Activated CD8-positive, alpha-beta memory T cell treated with anti-CD3 and anti-CD28 coated beads, Interleukin-2, amount 10 ng/mL, durations not matched to agents 7 days and 5 days (primary cell): ENCODE measurements around the gene SIX3. TPM values are rescaled to one million over a fixed set of nuclear protein-coding genes. Genes with fewer than 3 reads are reported as not detected.

Source experiments
- ATAC-seq: fragments of 150-1000 bp; cut with Tn5 transposase; one replicate; pipeline ENCODE4 v1.10.0; 2021; ENCODE audit warnings: moderate library complexity
- CTCF ChIA-PET: fragments of 350-600 bp; sonication (Branson Sonifier 250); formaldehyde crosslinking; loops from one replicate; lab custom pipeline; 2021; ENCODE audit warnings: antibody characterized with exemption; lab: Charles Lee
- DNase-seq: peaks from one replicate; pipeline ENCODE4 v3.0.0-alpha.2; 2020
- H3K27ac Mint-ChIP-seq: one replicate; pipeline ENCODE4 v1.8.0; 2021; ENCODE audit warnings: mild to moderate bottlenecking, mixed read lengths
- H3K27me3 Mint-ChIP-seq: one replicate; pipeline ENCODE4 v1.8.0; 2021; ENCODE audit warnings: mixed read lengths
- H3K36me3 Mint-ChIP-seq: one replicate; pipeline ENCODE4 v1.8.0; 2021; ENCODE audit warnings: mild to moderate bottlenecking, mixed read lengths
- H3K4me1 Mint-ChIP-seq: one replicate; pipeline ENCODE4 v1.8.0; 2021; ENCODE audit warnings: mixed read lengths
- H3K4me3 Mint-ChIP-seq: one replicate; pipeline ENCODE4 v1.8.0; 2021; ENCODE audit warnings: mild to moderate bottlenecking, moderate library complexity, mixed read lengths
- H3K9me3 Mint-ChIP-seq: one replicate; pipeline ENCODE4 v1.8.0; 2022; ENCODE audit warnings: low read depth, mixed read lengths
- total RNA-seq, 2 experiments: library from RNA; stranded (reverse); gene quantifications; one replicate each; pipeline ENCODE4 v1.2.3, GENCODE V29; 2021

Gene SIX3
- total RNA-seq, 2 experiments from 2014 or later: 0.21 TPM; not detected in 1

- no peak for ATAC-seq
- CTCF ChIA-PET: interaction anchor here (1.3 to 1.4 kb wide), 3 partner anchors 10 to 550 kb away, joined by 3 to 4 read pairs (median 3); no protein-coding TSS in a partner anchor
- DNase-seq: peak; percentile 63
These were observed 965 bp downstream of the SIX3 start for GRCh38 chr2:44942304-44943030.

GRCh38 chr2:44943031-44943692, 1.7 kb downstream of the SIX3 start:
- no peak overlapping the region for H3K27ac Mint-ChIP-seq

More at GRCh38 chr2:44942304-44943030, 965 bp downstream of the SIX3 start:
- Mint-ChIP-seq H3K4me1 (peaks cover 28% of the 10 kb centered on the region), H3K27me3 (peaks cover 87% of the 10 kb centered on the region), H3K36me3 (peaks cover 7% of the 10 kb centered on the region), H3K4me3 (peak overlapping the region; percentile 79), H3K9me3 (no peaks in the 10 kb centered on the region), H3K27ac (no peak overlapping the region)

GRCh38 chr2:44943693-44944101, 2.2 kb downstream of the SIX3 start:
- H3K27ac Mint-ChIP-seq: no peak overlapping the region
- peaks cover 28% of the 10 kb centered on the region for H3K4me1 Mint-ChIP-seq
- H3K9me3 Mint-ChIP-seq: no peaks in the 10 kb centered on the region
- DNase-seq: no peak
- CTCF ChIA-PET: interaction anchor here (1.3 to 1.4 kb wide), 3 partner anchors 11 to 551 kb away, joined by 3 to 4 read pairs (median 3); no protein-coding TSS in a partner anchor
- H3K27me3 Mint-ChIP-seq: peaks cover 90% of the 10 kb centered on the region
- ATAC-seq: no peak
- no peak overlapping the region for H3K4me3 Mint-ChIP-seq
- peaks cover 7% of the 10 kb centered on the region for H3K36me3 Mint-ChIP-seq

More at GRCh38 chr2:44943031-44943692, 1.7 kb downstream of the SIX3 start:
- Mint-ChIP-seq H3K4me3 (no peak overlapping the region), H3K27me3 (peaks cover 89% of the 10 kb centered on the region), H3K36me3 (peaks cover 7% of the 10 kb centered on the region), H3K9me3 (no peaks in the 10 kb centered on the region), H3K4me1 (peaks cover 28% of the 10 kb centered on the region)
- DNase-seq (no peak), ATAC-seq (no peak)
- CTCF ChIA-PET: interaction anchor here (1.3 to 1.4 kb wide), 3 partner anchors 11 to 551 kb away, joined by 3 to 4 read pairs (median 3); no protein-coding TSS in a partner anchor

GRCh38 chr2:44944102-44944951, 2.8 kb downstream of the SIX3 start:
- H3K4me3 Mint-ChIP-seq: no peak overlapping the region
- no peaks in the 10 kb centered on the region for H3K9me3 Mint-ChIP-seq
- H3K36me3 Mint-ChIP-seq: peaks cover 7% of the 10 kb centered on the region
- H3K4me1 Mint-ChIP-seq: peaks cover 28% of the 10 kb centered on the region
- ATAC-seq (no peak), DNase-seq (no peak)
- H3K27ac Mint-ChIP-seq: no peak overlapping the region
- peaks cover 96% of the 10 kb centered on the region for H3K27me3 Mint-ChIP-seq
- CTCF ChIA-PET: interaction anchor here (1.4 kb wide), 2 partner anchors 12 to 552 kb away, joined by 3 read pairs; no protein-coding TSS in a partner anchor

GRCh38 chr2:44944952-44945612, 3.6 kb downstream of the SIX3 start:
- Mint-ChIP-seq H3K27me3 (peaks cover 93% of the 10 kb centered on the region), H3K9me3 (no peaks in the 10 kb centered on the region), H3K4me3 (no peak overlapping the region), H3K27ac (peak overlapping the region; percentile 46), H3K4me1 (peaks cover 27% of the 10 kb centered on the region), H3K36me3 (peaks cover 8% of the 10 kb centered on the region)
- CTCF ChIA-PET: no interaction called here
- ATAC-seq: no peak
- DNase-seq: no peak

GRCh38 chr2:44945676-44946371, 4.3 kb downstream of the SIX3 start:
- DNase-seq (no peak), ATAC-seq (no peak)
- Mint-ChIP-seq H3K36me3 (peaks cover 10% of the 10 kb centered on the region), H3K27me3 (peaks cover 94% of the 10 kb centered on the region), H3K27ac (no peak overlapping the region), H3K9me3 (no peaks in the 10 kb centered on the region), H3K4me1 (peaks cover 26% of the 10 kb centered on the region), H3K4me3 (no peak overlapping the region)
- CTCF ChIA-PET: interaction anchor here (1.9 to 2.2 kb wide), 2 partner anchors 9 to 466 kb away, joined by 6 to 9 read pairs; no protein-coding TSS in a partner anchor

- Mint-ChIP-seq H3K4me1 (peaks cover 24% of the 10 kb centered on the region), H3K9me3 (no peaks in the 10 kb centered on the region), H3K27ac (no peak overlapping the region), H3K4me3 (no peak overlapping the region), H3K27me3 (peaks cover 94% of the 10 kb centered on the region), H3K36me3 (peaks cover 9% of the 10 kb centered on the region)
- DNase-seq (no peak), ATAC-seq (no peak)
- CTCF ChIA-PET: interaction anchor here (1.9 to 2.2 kb wide), 2 partner anchors 9 to 467 kb away, joined by 6 to 9 read pairs; no protein-coding TSS in a partner anchor
These were observed 5.0 kb downstream of the SIX3 start for GRCh38 chr2:44946372-44947027.

GRCh38 chr2:44947028-44947375, 5.5 kb downstream of the SIX3 start:
- H3K36me3 Mint-ChIP-seq: peaks cover 6% of the 10 kb centered on the region
- no peaks in the 10 kb centered on the region for H3K9me3 Mint-ChIP-seq
- no peak overlapping the region for H3K27ac Mint-ChIP-seq
- CTCF ChIA-PET: interaction anchor here (1.9 to 2.2 kb wide), 2 partner anchors 8 to 467 kb away, joined by 6 to 9 read pairs; no protein-coding TSS in a partner anchor
- DNase-seq (no peak), ATAC-seq (no peak)
- no peak overlapping the region for H3K4me3 Mint-ChIP-seq
- peaks cover 19% of the 10 kb centered on the region for H3K4me1 Mint-ChIP-seq
- H3K27me3 Mint-ChIP-seq: peaks cover 91% of the 10 kb centered on the region

GRCh38 chr2:44948565-44949328, 7.2 kb downstream of the SIX3 start:
- H3K4me3 Mint-ChIP-seq: no peak overlapping the region
- no peak for DNase-seq
- H3K36me3 Mint-ChIP-seq: peaks cover 5% of the 10 kb centered on the region
- H3K27ac Mint-ChIP-seq: no peak overlapping the region
- peaks cover 90% of the 10 kb centered on the region for H3K27me3 Mint-ChIP-seq
- no peaks in the 10 kb centered on the region for H3K9me3 Mint-ChIP-seq
- no peak for ATAC-seq
- peaks cover 18% of the 10 kb centered on the region for H3K4me1 Mint-ChIP-seq
- CTCF ChIA-PET: no interaction called here

- peaks cover 93% of the 10 kb centered on the region for H3K27me3 Mint-ChIP-seq
- H3K4me1 Mint-ChIP-seq: peaks cover 18% of the 10 kb centered on the region
- DNase-seq: no peak
- CTCF ChIA-PET: no interaction called here
- H3K36me3 Mint-ChIP-seq: peaks cover 5% of the 10 kb centered on the region
- H3K27ac Mint-ChIP-seq: no peak overlapping the region
- H3K9me3 Mint-ChIP-seq: no peaks in the 10 kb centered on the region
- no peak overlapping the region for H3K4me3 Mint-ChIP-seq
- no peak for ATAC-seq
These were observed 8.0 kb downstream of the SIX3 start for GRCh38 chr2:44949329-44950151.
